Astrocyte of the hippocampus (primary cell): ENCODE data around the gene CLDN20.
"Not testable (repeated sequence)": the region's sequence is repeated elsewhere in the genome, so short reads cannot be mapped to it uniquely, and the experiment has no call there.

ENCODE experiments used
- DNase-seq: peaks from one replicate; pipeline ENCODE4 v3.0.0; 2011; ENCODE audit warnings: low read depth, low spot score

Gene CLDN20, protein sequence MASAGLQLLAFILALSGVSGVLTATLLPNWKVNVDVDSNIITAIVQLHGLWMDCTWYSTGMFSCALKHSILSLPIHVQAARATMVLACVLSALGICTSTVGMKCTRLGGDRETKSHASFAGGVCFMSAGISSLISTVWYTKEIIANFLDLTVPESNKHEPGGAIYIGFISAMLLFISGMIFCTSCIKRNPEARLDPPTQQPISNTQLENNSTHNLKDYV

DNA sequence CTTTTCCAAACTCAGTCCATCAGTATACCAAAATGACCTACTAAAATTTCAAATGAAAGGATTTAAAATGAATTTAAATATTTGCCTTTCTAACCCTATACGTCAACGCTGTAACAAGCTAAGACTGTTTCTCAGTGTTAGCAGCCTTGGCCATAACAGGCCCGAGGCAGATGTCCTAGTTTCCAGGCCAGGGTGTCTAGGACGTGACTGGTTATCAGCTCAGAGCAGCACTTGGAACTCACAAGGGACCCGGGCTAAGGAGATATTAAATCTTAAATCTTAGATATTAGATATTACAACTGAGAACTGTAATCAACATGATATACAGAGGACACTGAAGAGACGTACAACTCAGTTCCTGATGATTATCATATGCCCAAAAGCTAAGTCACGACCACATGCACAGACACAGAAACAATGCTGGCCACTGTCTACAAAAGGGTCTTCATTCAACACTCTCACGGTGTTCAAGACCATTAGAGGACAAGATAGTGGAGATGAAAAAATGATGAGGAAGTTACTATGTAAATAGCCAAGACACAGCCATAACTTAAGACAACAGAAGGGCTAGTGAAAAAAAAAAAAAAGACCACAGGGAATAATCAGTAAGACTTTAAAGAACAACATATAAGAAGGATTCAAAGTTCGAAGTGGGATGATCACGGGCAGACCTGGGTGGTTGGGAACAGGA lies at the start of gene CLDN20:
CLDN20 (plus strand) TSS at position 641 of the 691 bp plus-strand sequence. CDS start 11,707 bp downstream, outside the sequence.
- DNase-seq, result no peak

DNA sequence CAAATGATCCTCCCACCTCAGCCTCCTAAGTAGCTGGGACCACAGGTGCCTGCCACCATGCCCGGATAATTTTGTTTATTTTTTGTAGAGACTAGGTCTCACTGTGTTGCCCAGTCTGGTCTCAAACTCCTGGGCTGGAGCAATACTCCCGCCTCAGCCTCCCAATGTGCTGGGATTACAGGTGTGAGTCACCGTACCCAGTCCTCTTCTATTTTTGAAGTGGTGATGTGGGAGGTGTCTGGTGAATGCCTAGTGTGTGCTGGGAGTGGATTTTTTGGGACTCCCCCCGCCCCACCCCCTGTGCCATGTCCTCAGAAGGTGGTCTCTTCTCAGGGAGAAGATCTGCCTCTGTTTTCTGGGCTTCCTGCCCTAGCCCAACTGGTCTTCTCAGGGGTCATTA lies 47.9 kb upstream of the CLDN20 start:
- DNase-seq, result no peak

DNA sequence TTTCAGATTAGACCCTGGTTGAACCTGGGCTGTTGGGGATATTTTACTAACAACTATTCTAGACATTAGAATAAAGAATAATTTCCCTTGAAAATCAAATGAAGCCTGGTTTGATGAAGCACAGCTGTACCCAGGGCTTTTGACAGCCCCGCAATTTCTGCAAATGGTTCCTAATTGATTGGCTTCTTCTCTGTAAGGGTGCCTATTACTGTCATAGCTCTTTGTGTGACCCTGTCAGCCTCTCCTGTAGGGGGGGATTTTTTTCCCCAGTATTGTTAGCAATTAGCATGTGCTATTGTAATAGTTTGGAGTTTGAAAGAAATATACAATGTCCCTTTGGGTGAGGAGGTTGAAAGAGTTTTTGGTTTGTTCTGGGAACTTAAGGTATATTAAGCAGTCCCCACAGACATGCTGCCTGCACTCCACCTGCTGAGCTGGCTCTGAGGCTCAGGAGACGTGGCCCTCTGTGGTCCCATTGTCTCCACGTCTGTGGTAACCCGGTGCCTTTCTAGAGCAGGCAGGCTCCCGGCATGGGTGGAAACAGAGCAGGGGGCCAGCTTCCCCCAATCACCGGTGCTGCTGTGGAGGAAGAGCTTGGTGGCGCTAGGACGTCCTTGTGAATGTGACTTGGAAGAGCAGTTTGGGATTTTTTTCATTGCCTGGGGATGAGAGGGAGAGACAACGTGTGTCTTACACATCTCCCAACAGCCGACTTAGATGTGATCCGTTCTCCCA lies 47.3 kb upstream of the CLDN20 start:
- DNase-seq, result peak; percentile 8

DNA sequence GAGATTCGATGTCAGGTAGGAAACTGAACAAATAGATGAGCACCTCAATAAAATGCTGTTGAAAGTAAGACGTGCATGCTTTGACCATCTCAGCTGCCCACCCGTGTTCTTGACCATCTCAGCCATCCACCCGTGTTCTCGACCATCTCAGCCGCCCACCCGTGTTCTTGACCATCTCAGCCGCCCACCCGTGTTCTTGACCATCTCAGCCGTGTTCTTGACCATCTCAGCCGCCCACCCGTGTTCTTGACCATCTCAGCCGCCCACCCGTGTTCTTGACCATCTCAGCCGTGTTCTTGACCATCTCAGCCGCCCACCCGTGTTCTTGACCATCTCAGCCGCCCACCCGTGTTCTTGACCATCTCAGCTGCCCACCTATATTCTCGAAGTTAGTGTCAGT lies 45.1 kb upstream of the CLDN20 start:
- not testable (repeated sequence) for DNase-seq

DNA sequence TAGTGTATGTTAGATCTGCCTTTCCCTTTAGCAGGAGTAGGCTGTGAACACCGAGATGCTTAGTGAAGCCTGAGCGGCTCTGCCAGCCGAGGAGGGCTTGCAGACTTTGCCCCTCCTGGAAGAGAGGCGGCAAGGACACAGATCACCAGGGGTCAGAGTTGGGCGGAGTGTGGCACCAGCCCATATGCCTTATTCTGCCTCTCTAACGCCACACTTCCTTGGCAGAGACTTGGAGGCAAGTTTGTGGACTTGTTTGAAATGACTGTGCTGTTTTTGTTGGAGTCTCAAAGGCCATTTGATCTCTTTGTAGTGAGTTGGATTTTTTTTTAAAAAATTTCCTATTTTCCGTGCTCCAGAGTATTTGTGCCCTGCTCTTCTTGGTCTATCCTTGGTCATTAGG lies 44.5 kb upstream of the CLDN20 start:
- peak; percentile 16 for DNase-seq

DNA sequence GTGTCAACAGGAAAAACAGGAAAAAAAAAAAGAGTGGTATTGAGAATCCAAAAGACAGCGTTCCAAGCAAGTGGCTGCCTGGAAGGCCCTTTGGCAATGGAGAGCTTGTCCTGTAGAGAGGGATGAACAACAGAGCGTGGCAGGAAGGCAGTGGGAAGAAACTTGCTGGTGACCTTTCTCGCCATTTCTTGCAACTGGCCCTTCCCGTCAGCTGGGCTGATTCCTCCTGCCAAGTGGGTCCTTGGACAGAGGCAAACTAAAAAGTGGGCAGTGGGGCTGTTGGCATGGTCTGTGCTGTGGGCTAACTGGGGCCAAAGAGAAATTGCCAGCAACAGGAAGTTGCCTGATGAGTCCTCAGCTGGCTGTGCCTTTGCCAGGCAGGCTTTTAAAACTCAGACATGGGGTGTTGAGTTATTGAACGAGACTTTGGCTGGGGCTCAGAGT lies 43.9 kb upstream of the CLDN20 start:
- peak; percentile 12 for DNase-seq

DNA sequence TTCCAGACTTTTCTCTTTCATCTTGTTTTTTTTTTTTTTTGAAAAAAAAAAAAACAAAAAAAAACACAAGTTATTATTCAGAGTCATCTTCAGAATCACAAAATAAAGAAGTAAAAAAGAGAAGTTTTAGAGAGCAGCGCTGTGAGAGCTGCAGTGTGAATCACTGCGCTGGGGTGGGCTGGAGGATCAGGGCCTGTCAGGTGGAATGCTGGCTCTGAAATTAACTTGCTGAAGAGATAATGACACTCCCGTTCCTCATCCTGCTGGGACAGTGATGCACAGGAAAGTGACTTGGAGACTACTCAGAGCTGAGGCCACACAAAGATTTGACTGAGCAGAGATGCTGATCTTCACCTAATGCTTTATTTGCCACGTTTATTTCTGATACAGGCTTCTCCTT lies 42.7 kb upstream of the CLDN20 start:
- no peak for DNase-seq

DNA sequence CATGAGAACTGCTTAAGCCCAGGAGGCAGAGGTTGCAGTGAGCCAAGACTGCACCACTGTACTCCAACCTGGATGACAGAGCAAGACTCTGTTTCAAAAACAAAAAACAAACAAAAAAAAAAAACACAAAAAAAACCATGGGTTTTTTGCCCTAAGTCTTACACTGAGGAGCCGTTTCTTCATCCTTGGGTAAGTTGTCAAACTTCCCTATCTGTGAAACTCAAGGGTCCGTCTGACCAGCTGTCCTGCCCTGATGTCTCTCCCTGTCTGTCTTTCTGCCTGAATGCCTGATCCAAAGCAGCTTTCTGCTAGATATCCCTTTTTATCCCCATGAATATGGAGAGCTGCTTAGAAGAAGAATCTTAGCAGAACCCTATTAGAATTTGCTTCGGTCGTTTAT lies 41.3 kb upstream of the CLDN20 start:
- DNase-seq, result no peak

DNA sequence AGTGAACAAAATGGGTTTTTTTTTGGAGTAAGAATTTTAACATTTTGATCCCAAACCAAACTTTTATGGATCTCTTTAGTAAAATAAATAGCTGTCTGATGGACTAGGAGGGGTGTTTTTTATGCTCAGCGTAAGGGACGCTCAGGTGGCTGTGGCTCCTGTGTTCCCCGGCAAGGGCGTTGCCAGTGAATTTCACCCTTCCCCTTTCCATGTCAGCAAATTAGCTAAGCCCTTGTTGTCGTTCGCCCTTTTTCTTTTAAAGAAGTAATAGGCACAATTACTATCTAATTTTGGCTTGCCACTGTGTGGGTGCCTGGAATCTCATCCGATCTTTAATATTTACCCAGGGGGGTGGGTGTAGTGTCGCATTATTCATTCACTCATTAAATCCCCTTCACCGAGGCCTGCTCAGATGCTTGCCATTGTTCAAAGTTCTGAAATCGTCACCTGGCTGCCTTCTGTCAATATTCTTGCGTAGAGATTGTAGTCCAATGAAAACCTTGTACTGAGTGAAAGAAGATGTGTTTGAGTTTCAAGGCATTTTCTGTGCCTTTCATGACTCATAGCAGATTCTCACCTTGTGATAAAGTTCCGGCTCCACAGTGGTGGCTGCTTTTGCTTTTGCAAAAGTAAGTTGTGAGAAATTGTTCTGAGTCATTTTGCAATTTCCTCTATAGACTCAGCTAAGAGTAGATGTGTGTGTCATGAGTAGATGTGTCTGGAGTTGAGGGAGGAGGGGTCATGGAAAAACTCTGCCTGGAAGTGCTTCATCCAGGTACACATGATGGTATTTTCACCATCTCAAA lies 40.0 kb upstream of the CLDN20 start:
- peak; percentile 78 for DNase-seq

DNA sequence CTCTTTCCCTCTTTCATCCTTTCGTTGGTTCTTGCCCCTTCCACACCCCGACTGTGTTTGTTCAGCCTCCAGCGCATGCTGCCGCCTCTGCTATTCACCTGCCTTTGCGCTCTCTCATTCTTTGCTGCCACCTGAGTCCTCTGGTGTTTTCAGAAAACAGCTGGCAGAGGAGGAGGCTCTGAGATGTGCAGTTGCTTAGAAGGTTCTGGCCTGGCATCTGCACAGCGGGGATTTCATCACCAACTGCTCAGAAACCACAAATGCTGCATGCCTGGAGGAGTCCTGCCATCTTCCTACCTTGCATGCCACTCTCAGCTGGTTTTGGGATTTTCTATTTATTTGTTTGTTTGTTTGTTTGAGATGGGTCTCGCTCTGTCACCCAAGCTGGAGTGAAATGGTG lies 39.2 kb upstream of the CLDN20 start:
- DNase-seq, result peak; percentile 10

DNA sequence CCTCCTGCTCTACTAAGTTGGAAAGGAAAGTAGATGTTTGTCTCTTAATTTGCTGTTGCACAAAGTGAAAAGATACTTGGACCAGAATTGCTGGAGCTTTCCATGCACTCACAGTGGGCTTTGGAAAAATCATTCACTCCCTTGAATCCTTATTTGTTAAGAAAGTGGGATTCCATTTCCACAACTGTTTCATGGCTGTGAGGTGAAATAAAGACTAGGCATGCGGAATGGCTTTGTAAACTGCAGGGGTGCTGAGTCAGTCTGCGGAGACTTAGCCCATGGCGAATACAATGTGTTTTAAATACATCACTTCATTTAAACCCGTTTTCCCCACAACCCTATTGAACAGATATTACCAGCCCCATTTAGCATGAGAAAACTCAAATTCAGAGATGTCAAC lies 36.8 kb upstream of the CLDN20 start:
- peak; percentile 83 for DNase-seq

DNA sequence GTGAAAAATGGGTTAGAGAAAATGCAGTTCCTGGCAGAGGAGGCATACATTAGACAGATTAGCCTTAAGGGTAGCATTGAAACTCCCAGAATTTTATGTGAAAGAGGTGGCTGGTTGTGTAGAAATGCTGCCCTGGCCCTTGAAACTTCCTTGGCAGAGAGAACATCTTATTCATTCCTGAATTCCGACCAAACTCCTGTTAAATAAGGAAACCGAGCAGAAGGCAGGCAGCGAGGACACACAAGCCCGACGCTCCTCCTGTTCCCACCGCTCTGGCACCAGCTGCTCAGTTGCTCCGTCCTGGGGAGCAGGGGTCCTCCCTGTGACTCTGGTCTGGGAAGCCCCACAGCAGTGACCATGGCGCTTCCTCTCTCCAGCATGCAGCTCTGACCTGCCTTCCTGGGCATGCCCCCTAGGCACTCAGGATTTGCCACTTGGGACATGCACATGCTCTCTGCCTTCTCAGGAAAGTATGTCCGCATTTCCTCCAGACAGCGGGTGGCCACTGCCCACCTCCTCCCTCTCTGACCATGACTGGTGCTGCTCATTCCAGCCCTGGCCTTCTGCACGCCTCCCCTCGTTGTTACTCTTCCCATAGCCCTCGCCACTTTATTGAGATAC lies 35.2 kb upstream of the CLDN20 start:
- peak; percentile 84 for DNase-seq

DNA sequence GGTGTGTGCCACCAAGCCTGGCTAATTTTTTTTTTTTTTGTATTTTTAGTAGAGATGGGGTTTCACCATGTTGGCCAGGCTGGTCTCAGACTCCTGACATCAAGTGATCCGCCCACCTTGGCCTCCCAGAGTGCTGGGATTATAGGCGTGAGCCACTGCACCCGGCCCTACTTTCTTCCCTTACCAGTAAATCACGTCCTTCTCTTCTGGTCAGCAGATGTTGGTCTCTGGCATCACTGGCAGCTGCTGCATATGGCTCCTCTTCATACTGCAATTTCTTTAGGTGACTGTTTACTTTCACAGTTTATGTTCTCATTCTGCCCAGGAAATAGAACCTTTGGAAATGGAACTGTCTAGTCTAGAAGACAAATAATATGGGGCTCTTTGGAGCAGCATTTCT lies 32.8 kb upstream of the CLDN20 start:
- not testable (repeated sequence) for DNase-seq

DNA sequence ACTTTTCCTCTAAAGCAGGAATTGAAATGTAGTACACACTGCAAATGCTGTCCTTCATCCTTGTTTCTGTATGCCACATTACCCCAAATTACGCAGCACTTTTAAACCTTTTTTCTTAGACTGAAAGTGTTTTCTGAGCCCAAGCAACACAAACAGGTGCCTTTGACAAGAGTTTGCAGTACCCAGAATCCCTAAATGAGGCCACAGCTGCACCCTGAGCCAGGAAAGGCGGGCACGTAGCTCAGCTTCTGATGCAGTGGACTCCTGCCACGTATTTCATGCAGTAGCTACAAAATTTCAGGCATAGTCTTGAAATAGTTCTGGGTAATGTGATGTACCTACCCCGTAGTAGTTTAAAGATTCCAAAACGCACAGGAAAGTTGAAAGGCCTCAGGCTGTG lies 31.0 kb upstream of the CLDN20 start:
- no peak for DNase-seq

DNA sequence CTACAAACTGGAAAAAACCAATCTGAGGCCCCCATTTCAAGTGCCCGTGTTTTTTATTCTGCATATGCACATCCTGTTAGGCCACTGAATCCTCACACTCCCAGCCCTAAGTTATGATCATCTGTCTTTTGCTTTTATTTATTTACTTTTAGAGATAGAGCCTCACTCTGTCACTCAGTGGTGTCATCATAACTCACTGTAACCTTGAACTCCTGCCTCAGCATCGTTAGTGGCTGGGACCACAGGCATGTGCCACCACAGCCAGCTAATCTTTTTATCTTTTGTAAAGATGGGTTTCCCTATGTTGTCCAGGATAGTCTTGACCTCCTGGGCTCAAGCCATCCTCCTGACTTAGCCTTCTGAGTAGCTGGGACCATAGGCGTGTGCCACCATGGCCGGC lies 29.6 kb upstream of the CLDN20 start:
- DNase-seq, result no peak

DNA sequence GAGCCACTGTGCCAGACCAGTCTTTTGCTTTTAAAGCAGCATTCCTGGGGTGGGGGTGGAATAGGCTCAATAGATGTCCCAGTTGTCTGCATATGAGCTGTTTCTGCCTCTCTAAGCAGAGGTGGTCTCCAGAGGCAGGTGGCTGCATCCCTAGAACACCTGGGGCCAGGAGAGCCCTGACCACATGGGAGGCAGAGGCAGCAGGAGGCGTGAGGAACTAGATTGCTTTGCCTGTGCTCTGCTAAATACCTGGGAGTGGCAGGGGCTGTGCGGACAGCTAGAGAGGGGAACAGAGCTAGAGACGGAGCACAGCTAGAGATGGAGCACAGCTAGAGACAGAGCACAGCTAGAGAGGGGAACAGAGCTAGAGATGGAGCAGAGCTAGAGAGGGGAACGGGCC lies 29.1 kb upstream of the CLDN20 start:
- no peak for DNase-seq

DNA sequence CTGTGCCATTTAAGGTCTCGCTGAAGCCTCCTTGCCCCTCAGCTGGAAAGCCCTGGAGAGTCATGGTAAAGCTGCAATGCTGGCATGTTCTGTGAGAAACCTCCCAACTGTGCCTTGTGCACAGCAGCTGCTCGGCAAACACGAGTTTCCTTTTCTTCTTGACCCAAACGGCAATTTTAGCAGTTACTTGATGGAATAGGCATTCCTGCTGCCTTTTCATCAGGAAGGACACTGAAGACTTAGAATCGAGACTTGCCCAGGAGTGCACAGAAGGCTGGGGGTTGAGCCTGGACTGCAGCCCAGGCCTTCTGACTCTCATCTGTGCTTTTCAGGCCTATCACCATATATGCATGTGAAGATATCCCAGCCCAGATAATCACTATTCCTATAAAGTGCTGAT lies 28.7 kb upstream of the CLDN20 start:
- DNase-seq, result peak; percentile 31

DNA sequence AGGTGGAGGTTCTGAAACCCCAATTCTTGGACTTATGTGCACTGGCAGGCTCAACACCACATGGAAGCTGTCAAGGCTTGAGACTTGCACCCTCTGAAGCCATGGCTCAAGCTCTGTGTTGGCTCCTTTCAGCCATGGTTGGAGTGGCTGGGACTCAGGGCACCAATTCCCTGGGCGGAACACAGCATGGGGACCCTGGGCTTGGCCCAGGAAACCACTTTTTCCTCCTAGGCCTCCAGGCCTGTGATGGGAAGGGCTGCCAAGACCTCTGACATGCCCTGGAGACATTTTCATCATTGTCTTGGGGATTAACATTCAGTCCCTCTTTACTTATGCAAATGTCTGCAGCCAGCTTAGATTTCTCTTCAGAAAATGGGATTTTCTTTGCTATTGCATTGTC lies 26.2 kb upstream of the CLDN20 start:
- no peak for DNase-seq

DNA sequence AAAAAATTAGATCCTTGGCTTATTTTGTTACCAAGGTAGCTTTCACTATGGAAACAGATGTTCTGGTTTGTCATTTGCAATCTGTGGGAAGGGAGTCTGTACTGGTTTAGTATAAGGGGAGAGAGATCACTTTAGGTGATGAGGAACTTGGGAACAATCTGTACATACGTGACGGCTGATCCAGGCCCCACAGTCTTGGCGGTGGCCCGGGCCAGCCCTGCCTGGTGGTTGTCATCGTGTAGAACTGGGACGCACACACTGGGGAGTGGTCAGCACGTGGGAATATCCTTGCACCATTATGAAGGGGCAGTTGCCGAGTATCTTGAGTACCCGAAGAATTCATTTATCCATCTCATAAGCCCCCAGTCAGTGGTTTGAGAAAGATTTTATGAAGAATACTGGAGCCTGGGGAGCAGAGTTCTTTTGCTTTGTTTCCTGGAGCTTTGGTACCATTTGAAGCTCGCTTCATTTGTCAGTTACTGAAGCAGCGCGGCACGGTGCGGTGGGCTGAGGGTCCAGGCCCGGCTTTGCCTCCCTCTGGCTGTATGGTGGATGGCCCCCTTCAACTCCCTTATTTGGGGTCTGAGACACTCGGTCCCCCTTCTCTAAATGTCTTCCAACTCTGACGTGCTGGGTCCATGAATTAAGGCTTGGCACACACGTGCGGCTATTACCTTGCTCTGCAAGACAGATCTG lies 22.8 kb upstream of the CLDN20 start:
- no peak for DNase-seq

DNA sequence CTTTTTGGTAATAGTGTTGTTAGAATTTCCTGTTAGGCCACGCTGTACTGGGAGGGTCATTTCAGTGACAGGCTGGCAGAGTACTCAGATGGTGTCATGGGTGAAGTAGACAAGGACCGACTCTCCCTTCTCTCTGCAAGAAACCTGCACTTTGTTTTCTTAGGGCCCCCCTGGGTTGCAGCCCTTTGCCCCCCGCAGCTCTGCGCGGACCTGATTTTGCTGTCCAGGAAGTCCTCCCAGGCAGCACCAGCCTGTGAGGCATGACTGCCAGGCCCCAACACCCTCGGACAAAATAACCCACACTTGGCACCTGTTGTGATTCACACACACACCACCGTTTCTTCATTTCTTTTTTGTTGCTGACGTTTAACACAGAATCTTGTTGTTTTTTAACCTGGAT lies 21.8 kb upstream of the CLDN20 start:
- no peak for DNase-seq

DNA sequence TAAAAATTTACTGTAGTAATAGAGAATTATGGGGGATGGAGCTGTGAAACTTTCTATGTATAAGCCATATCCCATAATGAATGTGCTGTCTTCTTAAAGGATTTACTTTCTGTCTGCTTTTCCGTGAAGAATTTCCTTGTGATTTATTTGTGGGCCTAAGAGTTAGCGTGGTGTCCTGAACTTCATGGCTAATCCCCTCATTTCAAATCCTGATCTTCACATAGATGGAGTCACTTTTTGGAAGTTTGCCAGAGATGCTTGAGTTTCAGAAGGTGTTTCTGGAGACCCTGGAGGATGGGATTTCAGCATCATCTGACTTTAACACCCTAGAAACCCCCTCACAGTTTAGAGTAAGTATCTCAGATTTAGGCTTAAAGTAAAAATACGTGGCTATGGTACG lies 19.4 kb upstream of the CLDN20 start:
- DNase-seq, result no peak
